NCI-H2029 treated with DMSO at 0.1 percent for 48 hours (cell line): Measurements from ENCODE around the gene IFITM1.
A peak's percentile ranks its signal among the peaks of the same experiment; 100 is the strongest.
"Not testable (repeated sequence)": the region's sequence is repeated elsewhere in the genome, so short reads cannot be mapped to it uniquely, and the experiment has no call there.

Experiments
- DNase-seq: peaks from one replicate; lab custom pipeline; 2025; lab: John Stamatoyannopoulos, UW

Gene IFITM1

GRCh38 chr11:344836-345578 lies 31.2 kb downstream of the IFITM1 start:
- no peak for DNase-seq

DNA sequence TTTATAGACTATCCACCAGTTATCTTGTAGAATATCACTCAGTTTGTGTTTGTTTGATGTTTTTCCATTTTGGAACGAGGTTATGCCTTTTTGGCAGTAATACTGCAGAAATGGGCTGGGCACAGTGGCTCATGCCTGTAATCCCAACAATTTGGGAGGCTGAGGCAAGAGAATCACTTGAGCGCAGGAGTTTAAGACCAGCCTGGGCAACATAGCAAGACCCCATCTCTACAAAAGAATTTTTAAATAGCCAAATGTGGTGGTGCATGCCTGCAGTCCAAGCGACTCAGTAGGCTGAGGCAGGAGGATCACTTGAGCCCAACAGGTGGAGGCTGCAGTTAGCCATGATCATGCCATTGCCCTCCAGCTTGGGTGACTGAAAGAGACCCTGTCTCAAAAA lies 32.7 kb downstream of the IFITM1 start:
- DNase-seq, result no peak

DNA sequence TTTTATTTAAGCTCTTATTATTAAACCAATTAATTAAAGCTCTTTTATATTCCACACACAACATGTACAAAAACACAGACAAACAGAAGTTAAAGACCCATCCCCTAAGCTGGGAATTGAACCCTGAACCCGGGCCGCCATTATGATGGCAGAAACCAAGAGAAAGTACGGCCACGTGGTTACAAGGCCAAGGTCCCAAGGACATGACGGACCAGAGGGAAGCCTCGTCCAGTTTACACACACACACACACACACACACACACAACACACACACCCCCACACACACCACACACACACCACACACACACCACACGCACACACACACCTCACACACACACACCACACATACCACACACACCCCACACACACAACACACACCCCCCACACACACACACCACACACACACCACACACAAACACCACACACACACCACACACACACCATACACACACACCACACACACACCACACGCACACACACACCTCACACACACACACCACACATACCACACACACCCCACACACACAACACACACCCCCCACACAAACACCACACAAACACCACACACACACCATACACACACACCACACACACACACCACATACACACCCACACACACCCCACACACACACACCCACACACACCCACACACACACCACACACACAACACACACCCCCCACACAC lies 35.6 kb downstream of the IFITM1 start:
- DNase-seq, result not testable (repeated sequence)

DNA sequence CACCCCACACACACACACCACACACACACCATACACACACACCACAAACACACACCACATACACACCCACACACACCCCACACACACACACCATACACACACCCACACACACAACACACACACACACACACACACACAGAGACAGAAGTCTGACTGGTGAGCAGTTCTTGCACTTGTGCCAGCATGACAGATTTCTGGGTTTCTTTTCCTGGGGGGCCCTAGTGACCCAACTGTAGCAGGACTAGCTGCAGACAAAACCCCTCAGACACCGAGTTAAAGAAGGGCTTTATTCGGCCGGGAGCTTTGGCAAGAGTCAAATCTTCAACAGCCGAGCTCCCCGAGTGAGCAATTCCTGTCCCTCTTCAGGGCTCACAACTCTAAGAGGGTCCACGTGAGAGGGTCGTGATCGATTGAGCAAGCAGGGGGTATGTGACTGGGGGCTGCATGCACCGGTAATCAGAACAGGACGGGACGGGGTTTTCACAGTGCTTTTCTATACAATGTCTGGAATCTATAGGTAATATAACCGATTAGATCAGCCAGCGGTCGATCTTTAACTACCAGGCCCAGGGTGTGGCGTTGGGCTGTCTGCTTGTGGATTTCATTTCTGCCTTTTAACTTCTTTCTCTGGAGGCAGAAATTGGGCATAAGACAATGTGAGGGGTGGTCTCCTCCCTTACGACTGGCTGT lies 36.3 kb downstream of the IFITM1 start:
- not testable (repeated sequence) for DNase-seq

GRCh38 chr11:350723-351255 lies 36.9 kb downstream of the IFITM1 start:
- DNase-seq, result no peak

GRCh38 chr11:351411-351810 lies 37.6 kb downstream of the IFITM1 start:
- DNase-seq, result no peak

DNA sequence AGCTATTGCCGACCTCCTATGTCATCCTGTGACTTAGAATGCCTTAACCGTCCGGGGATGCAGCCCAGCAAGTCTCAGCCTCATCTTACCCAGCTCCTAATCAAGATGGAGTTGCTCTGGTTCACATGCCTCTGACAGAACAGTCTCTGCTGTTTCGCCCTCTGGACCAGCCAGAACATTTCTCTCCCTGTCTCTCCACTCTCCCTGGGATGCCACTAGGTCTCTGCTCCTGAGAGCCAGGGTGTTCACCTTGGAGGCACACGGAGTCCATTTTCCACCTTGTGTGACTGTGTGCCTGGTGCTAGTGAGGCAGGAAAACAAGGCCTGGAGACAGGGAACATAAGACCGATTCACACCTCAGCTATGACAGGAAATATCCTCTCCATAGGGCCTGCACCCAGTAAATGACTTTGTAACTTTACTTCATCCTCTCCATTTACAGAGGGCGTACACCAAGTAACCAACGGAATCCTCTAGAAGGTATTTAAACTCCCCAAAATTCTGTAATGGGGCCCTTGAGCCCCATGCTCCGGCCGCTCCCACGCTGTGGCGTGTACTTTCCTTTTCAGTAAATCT lies 38.7 kb downstream of the IFITM1 start:
- DNase-seq, result no peak

- no peak for DNase-seq
These were observed 39.5 kb downstream of the IFITM1 start for GRCh38 chr11:353179-353873.

DNA sequence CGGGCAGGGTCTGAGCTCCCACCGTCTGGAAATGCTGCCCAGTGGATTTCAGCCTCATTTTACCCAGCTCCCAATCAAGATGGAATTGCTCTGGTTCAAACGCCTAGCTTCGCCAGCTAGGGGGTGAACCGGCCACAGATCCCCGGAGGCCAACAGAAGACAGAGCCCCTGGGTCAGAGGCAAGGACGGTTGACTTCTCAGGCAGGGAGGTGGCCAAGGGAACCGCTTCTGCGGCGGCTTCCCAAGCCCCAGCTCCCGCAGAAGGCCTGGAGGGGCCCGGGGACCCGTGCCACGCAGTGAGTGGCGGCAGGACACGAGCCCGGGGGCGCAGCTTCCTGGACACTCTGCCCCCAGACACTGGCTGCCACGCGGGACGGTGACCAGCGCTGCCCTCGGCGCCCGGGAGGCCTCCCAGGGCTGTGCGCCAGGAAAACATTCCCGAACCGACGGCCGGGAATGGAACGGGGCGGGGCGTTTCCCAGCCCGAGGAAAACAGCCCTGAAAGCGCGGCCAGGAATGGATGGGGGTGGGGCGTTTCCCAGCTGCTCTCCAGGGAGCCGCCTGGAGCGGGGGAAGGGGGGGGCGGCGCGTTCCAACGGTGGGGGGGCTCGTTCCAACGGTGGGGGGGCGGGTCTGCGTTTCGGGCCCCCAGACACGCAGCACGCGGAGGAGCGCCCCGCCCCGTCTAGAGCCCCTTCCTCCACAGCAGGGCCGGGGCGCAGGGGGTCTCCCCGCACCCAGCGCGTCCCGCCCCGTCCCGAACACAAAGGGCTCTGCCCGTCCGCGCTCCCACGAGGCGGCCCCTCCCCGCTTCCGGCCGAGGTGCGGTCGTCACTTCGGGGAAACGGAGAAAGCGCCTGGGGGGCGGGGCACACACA lies 42.0 kb downstream of the IFITM1 start:
- peak; percentile 27 for DNase-seq

DNA sequence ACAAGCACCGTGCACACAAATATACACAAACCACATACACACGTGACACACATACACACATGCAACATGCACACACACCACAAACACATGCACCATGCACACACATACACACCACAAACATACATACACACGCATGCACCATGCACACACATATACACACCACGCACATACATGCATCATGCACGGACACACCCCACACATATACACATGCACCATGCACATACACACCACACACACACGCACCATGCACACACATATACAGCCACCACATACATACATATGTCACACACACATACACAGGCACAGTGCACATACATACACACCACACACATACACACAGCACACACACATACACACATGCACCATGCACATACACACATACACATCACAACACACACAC lies 42.8 kb downstream of the IFITM1 start:
- no peak for DNase-seq

DNA sequence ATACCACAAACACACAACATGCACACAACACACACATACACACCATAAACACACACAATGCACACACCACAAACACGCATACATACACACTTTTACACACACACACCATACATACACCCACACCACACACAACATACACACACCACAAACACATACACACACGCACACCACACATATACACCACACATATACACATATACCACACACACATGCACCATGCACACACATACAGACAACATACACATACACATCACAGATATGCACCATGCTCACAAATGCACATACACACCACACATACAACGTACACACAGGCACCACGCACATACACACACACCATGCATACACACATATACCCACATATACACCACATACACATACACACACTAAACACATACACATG lies 43.7 kb downstream of the IFITM1 start:
- DNase-seq, result no peak

DNA sequence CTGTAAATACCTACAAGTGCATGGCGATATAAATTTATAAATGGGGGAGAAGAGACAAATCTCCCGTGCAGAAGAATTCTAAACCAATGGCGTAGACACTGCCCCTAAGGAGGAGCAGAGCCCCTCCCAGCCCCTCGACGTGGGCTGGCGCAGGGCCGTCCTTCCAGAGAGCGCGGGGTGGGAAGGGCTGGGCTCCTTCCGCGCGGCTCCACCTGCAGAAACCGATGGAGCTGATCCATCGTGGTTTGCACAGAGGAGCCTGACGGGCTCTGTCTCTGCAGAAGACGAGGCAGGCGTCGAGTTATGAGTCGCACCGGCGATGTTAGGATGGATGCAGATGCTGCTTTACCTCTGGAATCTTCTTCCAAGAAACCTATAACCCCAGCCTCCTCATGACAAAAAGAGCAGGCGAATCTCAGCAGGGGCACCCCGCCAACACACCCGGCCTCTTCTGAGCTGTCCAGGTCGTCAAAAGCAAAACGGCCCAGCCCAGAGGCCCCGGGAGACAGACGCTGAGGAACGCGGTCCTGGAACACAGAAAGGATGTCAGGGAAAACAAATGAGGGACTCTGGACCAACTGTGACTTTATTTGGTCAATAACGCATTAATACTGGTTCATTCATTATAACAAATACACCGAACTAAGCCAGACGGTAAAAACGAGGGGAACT lies 44.4 kb downstream of the IFITM1 start:
- DNase-seq, result no peak

- DNase-seq, result no peak
These were observed 45.4 kb downstream of the IFITM1 start for GRCh38 chr11:359181-359714.

GRCh38 chr11:360326-361280 lies 46.8 kb downstream of the IFITM1 start:
- no peak for DNase-seq

DNA sequence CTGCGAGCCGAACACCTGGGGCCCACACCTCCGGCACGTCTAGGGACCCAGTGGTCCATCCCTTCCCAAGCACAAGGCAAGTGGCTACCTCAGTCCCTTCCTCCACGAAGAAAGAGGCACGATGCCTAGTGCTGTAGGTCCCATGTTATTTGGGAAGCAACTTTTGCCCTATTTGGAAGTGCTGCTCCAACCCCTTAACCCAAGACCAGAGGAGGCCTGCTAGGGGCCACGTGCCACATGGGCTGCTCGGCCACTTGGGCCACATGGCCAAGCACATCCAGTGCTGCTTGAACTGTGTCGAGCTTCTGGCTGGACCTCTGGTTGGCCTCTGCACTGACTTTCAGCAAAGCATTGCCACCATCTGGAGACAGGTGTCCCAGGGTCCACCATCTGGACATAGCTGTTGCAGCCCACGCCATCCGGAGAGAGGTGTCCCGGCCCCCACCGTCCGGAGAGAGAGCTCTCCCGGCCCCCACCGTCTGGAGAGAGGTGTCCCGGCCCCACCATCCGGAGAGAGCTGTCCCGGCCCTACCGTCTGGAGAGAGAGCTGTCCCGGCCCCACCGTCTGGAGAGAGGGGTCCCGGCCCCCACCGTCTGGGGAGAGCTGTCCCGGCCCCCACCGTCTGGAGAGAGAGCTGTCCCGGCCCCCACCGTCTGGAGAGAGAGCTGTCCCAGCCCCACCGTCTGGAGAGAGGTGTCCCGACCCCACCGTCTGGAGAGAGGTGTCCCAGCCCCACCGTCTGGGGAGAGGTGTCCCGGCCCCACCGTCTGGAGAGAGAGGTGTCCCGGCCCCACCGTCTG lies 49.0 kb downstream of the IFITM1 start:
- no peak for DNase-seq

DNA sequence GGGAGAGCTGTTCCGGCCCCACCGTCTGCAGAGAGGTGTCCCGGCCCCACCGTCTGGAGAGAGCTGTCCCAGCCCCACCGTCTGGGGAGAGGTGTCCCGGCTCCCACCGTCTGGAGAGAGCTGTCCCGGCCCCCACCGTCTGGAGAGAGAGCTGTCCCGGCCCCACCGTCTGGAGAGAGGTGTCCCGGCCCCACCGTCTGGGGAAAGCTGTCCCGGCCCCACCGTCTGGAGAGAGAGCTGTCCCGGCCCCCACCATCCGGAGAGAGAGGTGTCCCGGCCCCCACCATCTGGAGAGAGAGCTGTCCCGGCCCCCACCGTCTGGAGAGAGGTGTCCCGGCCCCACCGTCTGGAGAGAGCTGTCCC lies 49.6 kb downstream of the IFITM1 start:
- not testable (repeated sequence) for DNase-seq

GRCh38 chr11:363948-364761 lies 50.3 kb downstream of the IFITM1 start:
- no peak for DNase-seq
